T-helper 1 cell (primary cell): Measurements from ENCODE around the gene RSAD1.

ENCODE experiments used
- DNase-seq, 5 donors: peaks; one replicate each; pipeline ENCODE4 v3.0.0-alpha.2; 2012 to 2020
- total RNA-seq, 4 donors: gene quantifications; one replicate each; lab custom pipeline; 2026; lab: John Stamatoyannopoulos, UW

Gene RSAD1
- 46.6 to 57.2 (median 50.8) reads per million in 4 donors for total RNA-seq

- DNase-seq, result peak; percentile 71 to 91 (median 77)
These were observed at the start of gene RSAD1 for GRCh38 chr17:50478391-50479381. Gene RSAD1, plus strand, starts transcription at chr17:50478860. Its CDS starts 25 bp downstream, at chr17:50478885.

- DNase-seq, result no peak
These were observed 48.9 kb upstream of the RSAD1 start for GRCh38 chr17:50429793-50430192.

- DNase-seq, result no peak
These were observed 47.6 kb upstream of the RSAD1 start for GRCh38 chr17:50430821-50431618.

GRCh38 chr17:50432125-50432762 is 46.4 kb upstream of the RSAD1 start:
- no peak for DNase-seq

GRCh38 chr17:50437409-50437808 is 41.3 kb upstream of the RSAD1 start:
- no peak for DNase-seq

- no peak for DNase-seq
These were observed 39.7 kb upstream of the RSAD1 start for GRCh38 chr17:50439008-50439407.

GRCh38 chr17:50440172-50440837 is 38.4 kb upstream of the RSAD1 start:
- DNase-seq, result no peak

- no peak for DNase-seq
These were observed 37.5 kb upstream of the RSAD1 start for GRCh38 chr17:50440838-50441829.

GRCh38 chr17:50443505-50443974 is 35.1 kb upstream of the RSAD1 start:
- DNase-seq, result no peak

GRCh38 chr17:50444841-50445715 is 33.6 kb upstream of the RSAD1 start:
- no peak for DNase-seq

GRCh38 chr17:50445730-50446325 is 32.8 kb upstream of the RSAD1 start:
- no peak for DNase-seq

GRCh38 chr17:50447870-50448595 is 30.6 kb upstream of the RSAD1 start:
- no peak for DNase-seq

GRCh38 chr17:50448643-50449042 is 30.0 kb upstream of the RSAD1 start:
- no peak for DNase-seq

GRCh38 chr17:50451943-50452629 is 26.6 kb upstream of the RSAD1 start:
- no peak for DNase-seq

- DNase-seq, result no peak
These were observed 25.9 kb upstream of the RSAD1 start for GRCh38 chr17:50452630-50453300.

- no peak for DNase-seq
These were observed 24.8 kb upstream of the RSAD1 start for GRCh38 chr17:50453901-50454300.

GRCh38 chr17:50457621-50458020 is 21.0 kb upstream of the RSAD1 start:
- no peak for DNase-seq

GRCh38 chr17:50458270-50458669 is 20.4 kb upstream of the RSAD1 start:
- DNase-seq, result no peak
